GM18508 (cell line): ENCODE data around the gene ARF1.

ENCODE experiments used
- ATAC-seq: cut with Tn5 transposase; IDR thresholded peaks from one replicate; pipeline ENCODE4 v1.9.1; 2021; ENCODE audit warnings: moderate number of reproducible peaks; ENCODE audit not compliant: insufficient read depth, unreplicated experiment

Gene ARF1

GRCh38 chr1:228144993-228145343 is 62.5 kb downstream of the ARF1 start:
- ATAC-seq: no peak

- no peak for ATAC-seq
These were observed 63.2 kb downstream of the ARF1 start for GRCh38 chr1:228145463-228146416.

- no peak for ATAC-seq
These were observed 64.1 kb downstream of the ARF1 start for GRCh38 chr1:228146417-228147150.

GRCh38 chr1:228147151-228147693 is 64.7 kb downstream of the ARF1 start:
- no peak for ATAC-seq

- no peak for ATAC-seq
These were observed 65.3 kb downstream of the ARF1 start for GRCh38 chr1:228147768-228148167.

- ATAC-seq: no peak
These were observed 65.8 kb downstream of the ARF1 start for GRCh38 chr1:228148196-228148861.
